ENCODE data around the gene MYBPHL.

The MYBPHL gene, protein sequence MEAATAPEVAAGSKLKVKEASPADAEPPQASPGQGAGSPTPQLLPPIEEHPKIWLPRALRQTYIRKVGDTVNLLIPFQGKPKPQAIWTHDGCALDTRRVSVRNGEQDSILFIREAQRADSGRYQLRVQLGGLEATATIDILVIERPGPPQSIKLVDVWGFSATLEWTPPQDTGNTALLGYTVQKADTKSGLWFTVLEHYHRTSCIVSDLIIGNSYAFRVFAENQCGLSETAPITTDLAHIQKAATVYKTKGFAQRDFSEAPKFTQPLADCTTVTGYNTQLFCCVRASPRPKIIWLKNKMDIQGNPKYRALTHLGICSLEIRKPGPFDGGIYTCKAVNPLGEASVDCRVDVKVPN

DNA sequence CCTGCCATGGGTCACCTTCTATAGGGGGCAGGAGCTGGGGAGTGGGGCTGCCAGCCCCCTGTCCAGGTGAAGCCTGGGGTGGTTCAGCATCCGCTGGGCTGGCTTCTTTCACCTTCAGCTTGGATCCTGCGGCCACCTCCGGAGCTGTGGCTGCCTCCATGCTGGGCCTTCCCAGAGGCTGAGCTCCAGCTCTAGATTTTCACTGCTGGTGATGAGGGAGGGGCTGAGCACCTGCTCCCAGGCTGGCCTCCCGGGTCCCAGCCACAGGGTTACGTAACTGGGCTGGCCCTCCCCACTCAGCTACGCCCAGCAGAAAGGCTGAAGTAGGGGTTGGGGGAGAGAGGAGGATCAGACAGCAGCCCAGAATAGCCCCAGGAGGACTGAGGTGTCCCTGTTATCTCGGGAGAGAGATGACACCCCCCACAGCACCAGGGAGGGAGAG is at the start of gene MYBPHL:
TSS of gene MYBPHL (minus strand) at position 180 of the 442 bp plus-strand sequence. CDS start at position 160, 20 bp downstream.
- peak; percentile 41 to 74 (median 68) for DNase-seq

DNA sequence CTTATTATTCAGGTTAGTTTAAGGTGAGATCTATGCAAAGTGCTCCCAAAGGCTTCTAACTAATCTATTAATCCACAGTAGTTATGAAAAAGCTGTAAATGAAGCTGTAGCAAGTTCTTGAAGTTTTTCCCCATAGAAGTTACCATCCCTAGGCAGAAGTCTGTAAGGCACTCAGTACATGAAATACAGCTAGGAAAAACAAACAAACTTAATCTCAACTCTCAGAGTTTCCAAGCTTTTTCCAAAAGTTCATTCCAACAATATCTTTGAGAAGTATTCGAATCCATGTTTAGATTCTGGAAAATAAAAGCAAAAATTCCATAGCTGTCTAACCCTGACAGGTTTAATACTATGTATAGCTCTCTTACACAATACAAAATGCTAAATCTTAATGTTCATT is 49.7 kb upstream of the MYBPHL start:
- no peak for DNase-seq

DNA sequence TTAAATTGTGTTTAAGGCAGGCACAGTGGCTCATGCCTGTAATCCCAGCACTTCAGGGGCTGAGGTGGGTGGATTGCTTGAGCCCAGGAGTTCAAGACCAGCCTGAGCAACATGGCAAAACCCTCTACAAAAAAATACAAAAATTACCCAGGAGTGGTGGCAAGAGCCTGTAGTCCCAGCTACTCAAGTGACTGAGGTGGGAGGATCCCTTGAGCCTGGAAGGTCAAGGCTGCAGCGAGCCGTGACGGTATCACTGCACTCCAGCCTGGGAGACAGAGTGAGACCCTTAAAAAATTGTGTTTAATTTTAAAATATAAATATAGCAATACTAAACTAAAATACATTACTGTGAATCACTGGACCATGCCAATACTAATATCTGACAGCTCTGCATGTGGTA is 48.1 kb upstream of the MYBPHL start:
- DNase-seq: no peak

DNA sequence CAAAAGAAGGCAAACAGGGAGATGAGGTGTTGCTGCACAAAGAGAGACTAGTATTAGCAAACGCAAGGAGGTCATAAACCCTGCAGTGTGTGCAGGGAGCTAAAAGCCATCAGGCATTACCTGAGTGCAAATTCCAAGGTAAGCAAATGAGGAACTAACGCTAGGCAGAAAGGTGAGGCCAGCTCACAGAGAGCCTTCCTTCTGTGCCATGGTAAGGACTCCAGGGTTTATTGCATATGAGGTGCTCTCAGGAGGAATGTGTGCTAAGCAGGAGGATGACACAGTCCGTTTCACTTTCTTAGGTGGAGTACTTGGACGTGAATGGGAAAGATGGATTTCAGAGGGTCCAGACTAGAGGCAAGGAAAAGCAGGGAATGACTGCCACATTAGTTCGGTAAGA is 44.6 kb upstream of the MYBPHL start:
- DNase-seq: no peak

DNA sequence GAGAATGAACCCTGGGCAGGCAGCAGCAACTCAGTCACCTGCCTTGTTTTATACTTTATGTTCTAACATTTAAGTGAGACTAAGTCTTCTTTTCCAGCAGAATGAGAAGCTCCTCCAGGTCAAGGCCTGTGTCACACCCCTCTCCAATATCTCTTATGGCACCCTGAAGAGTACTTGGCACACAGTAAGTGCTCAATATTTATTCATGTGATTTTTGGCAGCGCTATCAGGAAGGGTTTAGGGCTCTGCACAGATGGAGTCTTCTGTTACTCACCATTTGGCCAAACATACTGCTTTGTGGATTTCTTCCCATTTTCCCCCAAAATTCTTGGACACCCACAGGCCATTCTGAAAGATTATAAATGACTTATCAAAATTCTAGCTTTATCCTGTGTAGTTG is 43.8 kb upstream of the MYBPHL start:
- DNase-seq: no peak

DNA sequence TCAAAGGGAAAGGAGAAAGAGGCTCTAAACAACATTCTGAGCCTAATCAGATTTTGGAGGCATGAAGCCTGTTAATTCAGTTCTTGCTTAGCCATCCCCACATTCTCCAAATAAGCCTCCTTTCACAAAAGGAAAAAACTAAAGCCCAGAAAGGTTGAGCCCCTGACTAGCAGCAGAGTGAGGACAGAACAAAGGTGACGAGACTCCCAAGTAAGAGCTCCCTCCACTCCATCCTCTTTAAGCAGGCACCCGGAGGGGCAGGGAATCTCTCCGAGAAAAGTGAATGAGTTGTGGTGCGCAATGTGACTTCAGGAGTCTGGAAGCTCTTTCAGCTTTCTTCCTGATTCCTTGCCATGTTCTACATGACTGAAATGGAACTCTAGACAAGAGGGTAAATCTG is 43.4 kb upstream of the MYBPHL start:
- no peak for DNase-seq

DNA sequence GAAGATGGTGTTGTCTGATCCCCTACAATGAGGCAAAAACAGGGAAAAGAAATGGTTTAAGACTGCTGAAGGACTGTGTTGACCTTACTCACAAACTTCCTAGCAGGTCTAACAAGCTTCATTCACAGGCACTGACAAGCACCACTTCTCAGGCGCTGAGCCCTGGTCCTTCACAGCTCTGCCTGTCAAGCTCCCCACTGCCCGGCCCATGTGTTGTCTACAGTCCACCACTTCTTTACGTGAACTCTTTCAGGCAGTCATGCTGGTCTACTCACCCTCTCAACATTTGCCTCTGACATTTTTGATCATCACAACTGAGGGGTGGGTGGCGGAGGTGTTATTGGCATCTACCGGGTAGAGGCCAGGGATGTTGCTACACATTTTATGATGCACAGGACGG is 40.7 kb upstream of the MYBPHL start:
- no peak for DNase-seq

DNA sequence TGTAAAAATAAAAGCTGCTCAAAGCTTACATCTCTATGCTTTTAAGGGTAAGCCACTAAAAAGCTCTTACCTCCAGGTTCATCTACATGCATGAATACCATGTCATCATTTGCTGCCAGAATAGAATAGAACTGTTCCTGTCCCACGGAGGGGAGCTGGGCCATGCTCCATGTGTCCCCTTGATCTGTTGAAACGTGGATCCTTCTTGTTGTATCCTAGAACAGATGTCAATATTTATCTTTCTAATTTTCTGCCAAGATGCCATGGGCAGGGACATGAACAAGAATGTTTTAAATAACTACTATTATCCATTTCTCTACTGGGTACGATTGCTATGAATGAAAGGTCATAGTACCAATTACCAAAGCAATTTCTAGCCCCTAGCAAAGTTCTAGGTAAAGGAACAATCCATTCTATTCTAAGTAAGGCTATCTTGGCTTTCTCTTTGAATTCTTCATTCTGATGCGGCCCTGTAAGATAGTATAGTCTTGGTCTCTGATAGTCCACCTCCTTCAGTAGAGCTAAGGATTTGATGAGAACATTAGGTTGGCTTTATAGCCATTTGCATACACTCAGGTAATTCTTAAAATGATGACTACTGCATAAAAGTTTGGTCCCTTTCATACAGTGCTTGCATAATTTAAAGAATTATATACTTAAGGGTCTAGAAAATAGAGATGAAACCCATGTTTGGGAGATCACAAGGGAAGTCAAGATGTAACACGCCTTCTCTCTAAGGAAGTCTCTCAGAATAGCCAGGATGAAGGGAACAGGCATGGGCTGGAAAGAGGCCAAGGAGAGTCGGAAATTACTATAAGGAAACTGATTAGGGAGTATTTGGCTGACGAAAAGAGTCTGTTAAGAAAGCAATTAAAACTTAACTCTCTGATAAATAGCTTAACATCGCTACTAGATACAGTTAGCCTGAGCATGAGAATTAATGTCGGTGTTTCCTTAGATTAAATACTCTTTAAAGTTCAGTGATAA is 35.4 kb upstream of the MYBPHL start:
- no peak for DNase-seq

DNA sequence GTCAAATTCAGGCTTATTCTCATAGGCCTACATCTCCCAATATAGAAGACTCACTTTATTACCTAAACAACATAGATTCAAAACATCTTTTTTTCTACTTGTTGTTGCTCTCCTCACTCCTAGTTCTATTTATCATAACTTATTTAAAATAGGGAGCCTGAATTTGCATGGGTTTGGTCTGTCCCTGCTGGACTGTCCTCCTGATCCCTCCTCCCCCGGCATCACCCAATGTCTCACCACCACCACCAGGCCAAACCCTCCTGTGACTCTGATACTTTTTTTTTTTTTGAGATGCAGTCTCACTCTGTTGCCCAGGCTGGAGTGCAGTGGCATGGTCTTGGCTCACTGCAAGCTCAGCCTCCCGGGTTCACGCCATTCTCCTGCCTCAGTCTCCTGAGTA is 31.8 kb upstream of the MYBPHL start:
- no peak for DNase-seq

DNA sequence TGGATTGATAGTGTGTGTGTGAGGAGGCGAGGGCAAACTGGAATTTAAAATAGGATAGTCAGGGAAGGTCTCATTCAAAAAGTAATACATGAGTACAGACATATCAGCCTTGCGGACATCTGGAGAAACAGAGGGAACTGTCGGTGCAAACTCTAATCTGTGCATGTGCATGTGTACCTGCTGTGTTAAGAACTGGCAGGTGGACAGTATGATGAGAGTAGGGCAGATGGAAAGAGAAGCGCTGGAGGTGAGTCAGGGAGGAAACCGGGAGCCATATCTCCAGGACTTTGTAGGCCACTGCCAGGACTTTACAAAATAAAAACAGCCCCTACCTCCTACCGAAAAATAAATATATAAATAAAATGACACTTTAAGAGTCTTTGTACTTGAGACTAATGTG is 31.3 kb upstream of the MYBPHL start:
- no peak for DNase-seq

DNA sequence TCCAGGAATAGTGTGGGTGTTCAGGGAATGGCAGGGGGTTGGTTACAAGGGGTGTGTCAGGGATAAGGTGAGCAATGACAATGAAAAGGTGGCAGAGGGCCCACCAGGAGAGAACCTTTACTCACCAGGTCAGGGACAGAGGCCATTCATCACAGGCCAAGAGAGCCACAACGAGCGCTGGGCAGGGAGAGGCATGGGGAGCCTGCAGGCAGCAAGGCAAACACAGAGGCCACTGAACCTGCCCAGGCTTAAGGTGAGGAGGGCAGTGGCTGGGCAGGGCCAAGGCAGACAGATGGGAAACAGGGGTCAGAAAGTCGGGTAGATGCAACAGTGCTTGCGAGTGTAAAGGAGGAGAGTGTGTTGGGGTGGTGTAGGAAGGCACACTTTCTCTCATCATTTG is 28.3 kb upstream of the MYBPHL start:
- no peak for DNase-seq

DNA sequence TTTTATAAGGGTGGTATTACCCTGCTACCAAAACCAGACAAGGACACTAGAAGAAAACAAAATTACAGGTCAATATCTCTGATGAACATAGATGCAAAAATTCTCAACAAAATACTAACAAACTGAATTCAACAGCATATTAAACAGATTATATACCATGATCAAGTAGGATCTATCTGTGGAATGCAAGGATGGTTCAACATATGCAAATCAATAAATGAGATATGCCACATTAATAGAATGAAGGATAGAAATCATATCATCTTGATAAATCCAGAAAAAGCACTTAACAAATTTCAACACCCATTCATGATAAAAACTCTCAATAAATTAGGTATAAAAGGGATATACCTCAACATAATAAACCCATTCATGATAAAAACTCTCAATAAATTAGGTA is 24.3 kb upstream of the MYBPHL start:
- DNase-seq: peak in 1 of 3 experiments; percentile 8

DNA sequence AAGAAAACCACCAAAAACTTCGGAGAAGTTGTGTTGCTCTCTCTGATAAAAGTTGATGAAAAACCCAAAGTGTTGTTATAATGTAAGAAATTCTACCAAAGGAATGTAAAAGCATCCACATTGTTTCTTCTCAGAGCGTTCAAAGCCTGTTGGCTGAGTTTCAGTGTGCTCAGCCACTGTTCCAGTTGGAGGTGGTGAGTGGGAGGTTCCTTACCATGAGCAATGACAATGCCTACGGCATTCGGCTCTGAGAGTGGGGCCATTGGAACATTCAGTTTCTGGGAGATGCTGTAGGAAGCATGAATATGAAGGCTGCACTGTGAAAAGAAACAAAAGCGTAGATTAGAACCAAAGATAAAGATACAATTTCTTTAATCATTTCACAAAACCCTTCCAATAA is 20.5 kb upstream of the MYBPHL start:
- no peak for DNase-seq

DNA sequence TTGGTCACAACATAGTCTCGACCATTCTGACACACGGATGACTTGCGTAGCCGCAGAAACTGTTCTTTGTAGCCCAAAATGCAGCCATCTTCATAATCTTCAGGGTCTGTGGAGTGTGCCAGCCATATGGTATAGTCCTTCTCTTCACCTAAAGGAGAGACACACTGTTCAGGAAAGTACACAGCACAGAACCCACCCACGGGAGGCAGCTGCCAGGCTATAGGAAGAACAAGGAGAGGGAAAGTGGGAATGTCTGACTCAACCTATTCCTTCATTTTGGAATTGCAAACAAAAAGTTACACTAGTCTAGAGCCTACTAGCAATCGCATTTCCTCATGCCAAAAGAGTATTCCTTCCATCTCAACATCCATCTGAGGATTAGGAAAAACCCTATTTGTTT is 16.2 kb upstream of the MYBPHL start:
- DNase-seq: no peak

DNA sequence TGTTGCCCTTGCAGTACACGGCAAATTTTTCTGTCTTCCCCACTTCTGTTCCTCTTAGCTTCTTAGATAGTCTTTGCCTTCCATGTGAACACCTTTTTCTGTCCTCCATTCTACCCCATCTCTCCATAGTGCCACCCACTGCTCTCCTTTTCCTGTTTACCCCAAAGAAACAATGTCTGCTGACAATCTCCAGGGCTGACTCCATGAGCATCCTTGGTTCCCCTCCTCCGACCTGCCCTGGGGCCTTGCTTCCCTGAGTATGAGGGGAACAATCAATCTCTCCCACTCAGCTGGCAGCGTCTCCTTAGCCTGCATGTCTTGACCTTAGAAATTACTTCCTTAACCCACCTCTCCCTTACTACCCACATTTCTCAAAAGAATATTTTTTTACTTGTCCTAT is 12.3 kb upstream of the MYBPHL start:
- DNase-seq: no peak

DNA sequence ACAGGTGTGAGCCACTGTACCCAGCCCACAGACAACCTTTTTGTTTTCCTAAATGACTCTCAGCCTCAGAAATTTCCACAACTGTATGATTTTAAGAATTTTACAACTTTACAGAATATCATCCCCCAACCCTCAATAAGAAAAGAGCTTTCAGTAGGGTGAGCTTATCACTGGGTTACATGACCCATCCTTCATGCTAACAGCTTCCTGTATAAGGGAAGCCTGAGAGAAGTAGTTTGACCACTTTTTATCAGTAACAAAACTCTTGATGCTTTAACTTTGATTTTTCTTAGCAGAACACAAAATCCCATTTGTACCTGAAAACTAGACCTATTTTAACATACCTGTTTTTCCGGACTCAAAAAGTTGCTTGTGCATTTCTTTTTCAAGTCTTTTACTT is 9.7 kb upstream of the MYBPHL start:
- DNase-seq: no peak

DNA sequence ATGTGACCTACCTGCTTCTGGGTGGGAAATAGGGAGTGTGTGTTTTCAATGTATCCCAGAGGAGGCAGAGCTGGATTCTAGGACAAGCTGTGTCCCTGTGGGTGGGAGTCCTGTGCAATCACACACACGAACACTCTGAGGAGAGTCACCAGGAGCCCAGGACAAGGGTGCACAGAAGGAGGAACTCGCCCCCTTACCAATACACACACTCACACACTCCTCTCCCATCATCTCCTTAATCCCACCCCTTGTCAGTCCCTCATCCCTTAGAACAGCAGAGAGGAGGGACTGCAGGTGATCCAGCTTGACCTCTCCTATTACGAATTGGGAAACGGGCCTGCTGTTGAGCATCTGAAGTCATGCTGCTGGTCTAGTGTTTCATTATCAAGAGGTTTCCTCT is 8.5 kb upstream of the MYBPHL start:
- DNase-seq: no peak

DNA sequence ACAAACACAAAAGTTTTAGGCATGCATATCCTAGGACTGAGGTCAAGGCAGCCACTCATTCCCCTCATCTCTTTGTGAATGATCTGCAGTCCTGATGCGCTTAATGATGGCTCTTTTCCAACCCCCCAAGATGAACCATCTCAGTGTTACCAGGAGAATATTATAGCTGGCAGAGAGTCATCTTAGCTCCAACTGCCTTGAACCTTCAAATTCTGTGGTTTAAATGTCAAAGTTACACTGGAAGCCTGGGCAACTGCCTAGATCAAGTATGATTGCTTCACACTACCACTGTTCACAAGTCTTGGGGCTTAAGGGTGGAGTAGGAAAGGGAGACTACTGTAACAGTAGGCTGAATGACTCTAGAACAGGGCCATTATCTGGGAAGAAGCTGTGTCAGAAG is 8.0 kb upstream of the MYBPHL start:
- DNase-seq: no peak

DNA sequence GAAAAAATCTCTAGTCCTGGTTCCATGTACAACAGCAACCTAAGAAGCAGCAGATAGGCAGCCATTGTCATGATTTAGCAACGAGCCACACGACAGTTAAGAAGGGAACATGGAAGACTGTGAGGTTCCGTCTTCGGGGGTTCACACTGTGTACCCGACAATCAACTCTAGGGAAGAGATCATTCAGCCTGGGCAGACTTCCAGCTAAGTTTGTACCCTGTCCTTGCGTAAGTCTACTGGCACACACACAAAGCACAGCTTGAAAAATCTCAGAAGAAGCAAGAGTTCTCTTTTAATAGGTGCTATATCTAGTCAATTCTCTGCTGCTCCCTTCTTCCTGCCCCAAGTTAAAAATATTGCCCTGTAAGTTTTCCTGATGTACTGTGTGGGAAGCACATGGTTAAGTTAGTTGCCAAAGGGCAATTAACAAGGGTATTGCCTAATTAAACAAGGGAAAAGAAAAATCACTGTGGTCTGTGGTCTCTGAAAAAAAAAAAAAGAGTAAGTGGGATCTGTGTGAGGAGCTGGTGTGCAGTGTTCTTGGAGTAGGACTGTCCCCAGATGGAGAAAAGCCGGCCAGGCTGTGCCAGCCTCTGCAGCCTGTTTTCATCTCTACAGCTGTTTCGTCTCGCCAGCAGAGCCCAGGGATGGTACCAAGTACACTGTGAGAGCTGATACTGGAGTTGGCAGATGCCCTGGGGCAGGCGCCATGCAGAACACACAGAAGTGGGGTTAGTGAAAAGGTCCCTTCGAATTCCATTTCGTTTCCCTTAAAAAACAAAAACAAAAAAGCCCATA is 6.4 kb upstream of the MYBPHL start:
- DNase-seq: no peak

DNA sequence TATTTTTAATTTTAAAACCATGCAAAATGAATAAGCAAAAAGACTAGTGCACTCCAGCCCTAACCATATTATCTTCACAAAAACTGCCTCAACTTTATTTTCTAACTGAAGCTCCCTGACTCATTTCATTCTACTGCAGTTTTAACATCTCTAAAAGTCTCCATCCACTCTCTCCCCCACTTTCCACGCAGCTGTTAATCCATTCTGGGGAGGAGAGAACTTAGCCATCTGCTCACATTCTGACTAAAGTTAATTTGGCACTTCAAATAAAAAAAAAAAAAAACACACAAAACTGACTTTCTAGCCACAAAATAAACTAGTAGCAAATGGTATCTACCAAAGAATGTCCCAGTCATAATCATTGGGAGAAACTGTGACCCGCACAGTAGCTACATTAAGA is 5.4 kb upstream of the MYBPHL start:
- no peak for DNase-seq

DNA sequence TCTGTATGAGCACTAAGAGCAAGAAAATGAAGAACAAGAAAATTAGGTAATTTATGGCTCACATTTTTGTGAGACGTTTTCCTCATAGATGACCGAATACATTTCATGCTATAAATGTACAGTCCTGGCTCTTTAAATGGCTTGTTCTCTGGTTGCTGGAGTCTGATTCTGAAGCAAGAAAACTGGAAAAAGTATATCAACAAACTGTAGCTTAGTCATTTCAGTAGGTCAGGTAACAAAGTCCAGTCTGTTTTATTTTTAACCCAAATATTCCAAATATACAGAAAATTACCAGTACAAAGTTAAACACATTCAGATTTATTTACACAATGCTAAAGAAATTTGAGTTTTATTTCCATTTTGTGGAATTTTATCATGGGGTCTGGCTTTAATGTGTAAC is 2.5 kb upstream of the MYBPHL start:
- no peak for DNase-seq

DNA sequence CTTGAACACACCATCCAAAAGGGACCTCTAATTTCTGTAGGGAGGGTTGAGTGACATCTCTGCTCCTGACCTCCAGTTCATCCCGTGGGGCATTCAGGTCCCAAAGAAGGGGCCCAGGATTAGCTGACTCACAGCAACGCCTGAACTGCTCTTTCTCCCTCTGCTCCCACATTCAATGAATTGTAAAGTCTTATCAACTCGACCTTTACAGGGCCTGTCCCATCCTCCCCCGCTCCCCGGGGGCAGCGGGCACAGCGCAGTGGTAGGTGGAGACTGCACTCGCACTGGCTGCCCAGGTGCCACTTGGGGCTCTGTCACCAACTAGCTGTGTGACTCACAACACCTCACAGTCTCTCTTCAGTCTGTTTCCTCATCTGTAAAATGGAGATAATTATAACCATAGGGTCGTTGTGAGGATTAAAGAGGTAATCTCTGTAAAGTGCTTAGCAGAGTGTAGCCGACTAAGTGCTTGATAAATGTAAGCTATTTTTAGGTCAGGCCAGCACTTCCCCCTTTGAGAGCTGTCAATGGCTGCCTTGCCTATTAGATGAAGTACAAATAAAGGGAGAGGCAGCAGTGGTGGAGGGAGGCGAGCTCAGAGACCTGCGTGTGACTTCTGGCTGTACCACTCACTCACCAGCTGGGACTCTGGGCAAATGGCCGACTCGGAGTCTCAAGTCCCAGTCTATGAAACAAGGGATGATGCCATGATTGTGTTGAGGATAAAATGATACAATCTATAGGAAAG is 637 bp upstream of the MYBPHL start:
- DNase-seq: peak; percentile 48 to 89 (median 73)
